GM10248 (cell line): ENCODE data around the gene CACNG1.

Experiments
- CTCF ChIA-PET: fragments of 300-600 bp; sonication (Branson Sonifier 250); formaldehyde crosslinking; extraction: SDS; loops from one replicate; lab custom pipeline; 2021; ENCODE audit warnings: antibody characterized with exemption; lab: Yijun Ruan, JAX
- POLR2A ChIA-PET: fragments of 350-650 bp; sonication (Branson Sonifier 250); formaldehyde crosslinking; extraction: SDS; loops from one replicate; lab custom pipeline; 2020; ENCODE audit warnings: antibody characterized with exemption; lab: Yijun Ruan, JAX
- DNase-seq: peaks from one replicate; pipeline ENCODE4 v3.0.0; 2012; ENCODE audit errors: extremely low spot score
- TF ChIP-seq, protein P1 (sequence below): IDR thresholded peaks from 2 replicates; pipeline ENCODE4 v1.5.1; 2012; ENCODE audit warnings: mild to moderate bottlenecking, low read depth; ENCODE audit errors: extremely low read depth, missing control alignments, control extremely low read depth

CACNG1 gene

DNA sequence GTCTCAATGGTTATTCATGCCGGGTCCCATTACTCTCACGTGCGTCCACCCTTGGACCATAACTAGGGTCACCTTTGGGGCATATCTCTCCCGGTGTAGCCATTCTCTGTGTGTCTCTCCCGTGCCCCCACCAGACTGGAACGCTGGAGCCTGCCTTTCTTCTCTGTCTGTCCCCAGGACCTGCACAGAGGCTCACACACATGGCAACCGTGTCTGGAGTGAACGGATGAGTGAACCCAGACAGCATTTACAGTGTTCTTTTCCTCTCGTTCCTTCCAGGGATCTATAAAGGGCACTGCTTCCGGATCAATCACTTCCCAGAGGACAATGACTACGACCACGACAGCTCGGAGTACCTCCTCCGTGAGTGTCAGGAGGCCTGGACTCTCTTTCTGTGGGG lies 26.4 kb upstream of the CACNG1 start:
- CTCF ChIA-PET, result no interaction called here
- TF ChIP-seq, protein P1, sequence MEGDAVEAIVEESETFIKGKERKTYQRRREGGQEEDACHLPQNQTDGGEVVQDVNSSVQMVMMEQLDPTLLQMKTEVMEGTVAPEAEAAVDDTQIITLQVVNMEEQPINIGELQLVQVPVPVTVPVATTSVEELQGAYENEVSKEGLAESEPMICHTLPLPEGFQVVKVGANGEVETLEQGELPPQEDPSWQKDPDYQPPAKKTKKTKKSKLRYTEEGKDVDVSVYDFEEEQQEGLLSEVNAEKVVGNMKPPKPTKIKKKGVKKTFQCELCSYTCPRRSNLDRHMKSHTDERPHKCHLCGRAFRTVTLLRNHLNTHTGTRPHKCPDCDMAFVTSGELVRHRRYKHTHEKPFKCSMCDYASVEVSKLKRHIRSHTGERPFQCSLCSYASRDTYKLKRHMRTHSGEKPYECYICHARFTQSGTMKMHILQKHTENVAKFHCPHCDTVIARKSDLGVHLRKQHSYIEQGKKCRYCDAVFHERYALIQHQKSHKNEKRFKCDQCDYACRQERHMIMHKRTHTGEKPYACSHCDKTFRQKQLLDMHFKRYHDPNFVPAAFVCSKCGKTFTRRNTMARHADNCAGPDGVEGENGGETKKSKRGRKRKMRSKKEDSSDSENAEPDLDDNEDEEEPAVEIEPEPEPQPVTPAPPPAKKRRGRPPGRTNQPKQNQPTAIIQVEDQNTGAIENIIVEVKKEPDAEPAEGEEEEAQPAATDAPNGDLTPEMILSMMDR, result no peak
- POLR2A ChIA-PET, result no interaction called here
- DNase-seq, result no peak

DNA sequence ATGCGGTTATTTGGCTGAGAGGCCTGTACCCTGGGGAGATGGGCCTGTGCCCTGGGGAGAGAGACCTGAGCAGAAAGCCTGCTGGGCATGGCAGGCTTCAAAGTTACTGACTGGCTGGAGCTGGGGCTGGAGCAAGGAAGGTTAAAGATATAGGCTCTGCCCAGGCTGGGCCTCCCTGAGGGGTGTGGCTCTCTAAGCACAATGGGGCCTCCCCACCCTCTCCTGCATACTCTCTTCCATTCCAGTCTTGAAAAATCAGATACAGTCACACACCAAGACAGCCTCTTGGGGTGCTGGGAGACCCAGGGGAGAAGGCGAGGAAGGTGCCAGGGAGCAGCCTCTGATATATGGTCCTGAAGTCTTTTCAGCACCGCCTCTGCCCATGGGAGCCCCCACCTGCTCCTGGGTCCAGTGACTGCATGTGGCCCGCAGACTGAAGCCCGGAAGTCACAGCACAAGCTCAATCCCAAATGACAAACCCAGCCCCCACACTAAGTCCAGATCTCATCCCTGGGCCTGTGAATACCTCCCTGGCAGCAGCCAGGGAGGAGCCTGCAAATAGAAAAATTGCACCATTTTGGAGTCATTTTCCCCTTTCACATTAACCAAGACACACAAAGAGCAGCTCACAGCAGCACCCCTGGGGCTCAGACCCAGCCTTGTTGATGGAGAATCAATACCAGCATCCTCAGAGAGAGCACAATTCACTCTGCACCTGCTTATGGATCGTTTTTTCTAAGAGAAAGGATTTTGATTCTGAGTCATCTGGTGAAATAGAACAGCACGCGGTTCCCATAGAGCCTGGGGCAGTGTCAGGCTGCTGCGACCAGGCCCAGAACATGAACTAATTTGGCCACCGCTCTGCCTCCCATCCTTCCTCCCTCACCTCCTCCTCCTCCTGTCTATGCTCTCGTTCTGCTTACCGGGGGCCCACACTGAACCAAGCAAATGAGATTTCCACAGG lies 25.6 kb upstream of the CACNG1 start:
- ChIA-PET CTCF (no interaction called here), POLR2A (no interaction called here)
- TF ChIP-seq, protein P1, result no peak
- no peak for DNase-seq

DNA sequence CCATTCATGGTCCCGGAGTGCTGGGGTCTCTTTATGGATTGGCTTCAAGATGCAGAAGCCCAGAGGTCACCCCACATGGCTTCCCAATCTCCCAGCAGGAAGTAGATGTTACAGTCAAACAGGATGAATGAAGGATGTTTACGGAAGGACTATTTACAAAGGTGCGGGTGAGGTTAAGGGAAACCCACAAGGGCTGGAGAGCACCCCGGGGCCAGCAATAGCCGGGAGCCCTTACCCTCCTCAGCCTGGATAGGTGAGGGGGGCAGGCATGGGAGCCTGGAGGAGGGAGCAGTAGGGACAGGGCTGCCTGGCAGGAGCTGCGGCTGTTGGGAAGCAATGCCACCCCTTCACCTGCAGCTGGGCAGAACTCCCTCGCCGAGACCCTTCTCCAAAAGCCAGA lies 24.5 kb upstream of the CACNG1 start:
- DNase-seq, result no peak
- TF ChIP-seq, protein P1, result no peak
- POLR2A ChIA-PET, result no interaction called here
- CTCF ChIA-PET, result interaction anchor here (0.9 to 1.2 kb wide), 2 partner anchors 11 to 19 kb away, joined by 3 to 4 read pairs; no protein-coding TSS in a partner anchor

DNA sequence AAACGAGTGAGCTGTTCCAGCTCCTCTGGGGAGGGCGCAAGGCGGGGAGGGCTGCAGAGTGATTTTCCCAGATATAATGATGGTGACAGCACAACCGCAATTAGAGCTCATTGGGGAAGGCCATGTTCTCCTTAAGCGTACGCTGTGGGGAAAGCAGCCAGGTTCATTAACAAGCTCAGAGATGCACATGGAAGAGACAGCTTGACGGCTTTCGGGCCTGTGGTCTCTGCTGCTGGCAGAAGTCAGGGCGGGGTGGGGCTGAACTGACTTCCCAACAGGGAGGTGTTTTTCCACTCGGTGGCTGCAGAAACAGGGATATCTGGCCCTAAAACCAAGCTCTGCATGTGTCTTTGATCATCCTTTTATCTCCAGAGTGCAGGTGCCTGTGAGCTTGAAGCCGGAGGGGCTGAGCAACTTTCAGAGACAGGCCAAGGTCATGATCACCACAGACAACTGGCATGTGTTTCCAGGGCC lies 24.0 kb upstream of the CACNG1 start:
- POLR2A ChIA-PET, result interaction anchor here (0.7 kb wide), 1 partner anchor 322 kb away, joined by 3 read pairs; no protein-coding TSS in a partner anchor
- CTCF ChIA-PET, result interaction anchor here (0.9 to 1.2 kb wide), 2 partner anchors 12 to 18 kb away, joined by 3 to 4 read pairs; no protein-coding TSS in a partner anchor
- TF ChIP-seq, protein P1, result no peak
- no peak for DNase-seq

DNA sequence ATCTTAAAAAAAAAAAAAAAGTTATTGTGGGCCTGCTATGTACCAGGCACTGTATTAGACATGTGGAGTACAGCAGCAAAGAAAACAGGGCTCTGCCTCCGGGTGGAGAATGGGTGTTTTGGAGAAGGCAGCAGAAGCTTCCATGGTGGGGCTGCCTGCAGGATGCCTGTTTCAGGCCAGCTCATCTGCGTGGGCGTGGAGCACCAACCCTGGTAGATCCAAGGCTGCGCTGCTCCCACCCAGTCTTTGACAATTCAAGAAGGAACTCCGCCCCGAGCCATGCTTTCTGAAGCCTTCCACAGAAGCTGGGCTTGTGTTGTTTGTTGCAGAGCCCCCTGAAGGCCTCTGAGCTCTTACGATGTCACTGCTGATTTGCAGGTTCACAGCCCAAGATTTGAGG lies 23.2 kb upstream of the CACNG1 start:
- no peak for DNase-seq
- TF ChIP-seq, protein P1, result no peak
- CTCF ChIA-PET, result no interaction called here
- POLR2A ChIA-PET, result interaction anchor here (0.7 kb wide), 1 partner anchor 323 kb away, joined by 3 read pairs; no protein-coding TSS in a partner anchor

DNA sequence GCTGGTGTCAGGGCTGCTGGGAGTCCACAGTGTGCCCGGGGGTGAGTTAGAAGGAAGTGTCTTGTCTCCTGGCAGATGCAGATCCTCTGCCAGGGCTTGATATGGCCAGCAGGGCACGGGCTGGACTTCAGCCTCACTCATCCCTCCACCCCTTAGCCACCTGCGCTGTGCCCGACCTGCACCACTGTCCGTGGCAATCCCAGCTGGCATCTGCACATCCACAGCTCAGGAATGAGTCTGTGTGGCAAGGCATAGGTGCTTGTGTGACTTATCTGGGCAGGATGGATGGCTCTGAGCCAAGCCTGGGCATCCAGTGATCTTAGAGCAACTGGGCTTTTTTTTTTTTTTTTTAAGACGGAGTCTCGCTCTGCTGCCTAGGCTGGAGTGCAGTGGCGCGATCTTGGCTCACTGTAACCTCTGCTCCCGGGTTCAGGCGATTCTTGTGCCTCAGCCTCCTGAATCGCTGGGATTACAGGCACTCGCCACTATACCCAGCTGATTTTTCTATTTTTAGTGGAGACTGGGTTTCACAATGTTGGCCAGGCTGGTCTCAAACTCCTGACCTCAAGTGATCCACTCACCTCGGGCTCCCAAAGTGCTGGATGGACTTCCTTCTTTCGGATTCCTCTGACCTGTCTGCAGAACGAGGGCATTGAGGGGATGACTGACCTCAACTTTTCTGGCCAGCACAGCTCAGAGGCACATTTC lies 22.5 kb upstream of the CACNG1 start:
- DNase-seq, result no peak
- CTCF ChIA-PET, result no interaction called here
- TF ChIP-seq, protein P1, result no peak
- POLR2A ChIA-PET, result no interaction called here
